AG10803 (cell line): ENCODE measurements around the gene COA1.

ENCODE experiments used
- DNase-seq: peaks from one replicate; pipeline ENCODE4 v3.0.0; 2010; ENCODE audit warnings: low read depth
- H3K4me3 ChIP-seq: 2 replicates; pipeline ENCODE4 v1.5.1; 2011; ENCODE audit warnings: mild to moderate bottlenecking, low read length, control low read depth
- CTCF ChIP-seq: conservative IDR thresholded peaks from 2 replicates; pipeline ENCODE4 v1.5.1; 2011; ENCODE audit warnings: mild to moderate bottlenecking, low read length, control low read depth, inconsistent platforms

Gene COA1

GRCh38 chr7:43650457-43651052 lies 78.8 kb downstream of the COA1 start:
- no peak for TF ChIP-seq CTCF
- peak; percentile 84 for DNase-seq
- no peak overlapping the region for H3K4me3 ChIP-seq

- no peak for TF ChIP-seq CTCF
- no peak for DNase-seq
- H3K4me3 ChIP-seq, result no peak overlapping the region
These were observed 79.5 kb downstream of the COA1 start for GRCh38 chr7:43649755-43650274.

- no peak for TF ChIP-seq CTCF
- peak; percentile 83 for DNase-seq
- no peak overlapping the region for H3K4me3 ChIP-seq
These were observed 80.6 kb downstream of the COA1 start for GRCh38 chr7:43648473-43649406.

GRCh38 chr7:43647673-43648472 lies 81.5 kb downstream of the COA1 start:
- peak overlapping the region; percentile 46 for H3K4me3 ChIP-seq
- TF ChIP-seq CTCF, result no peak
- peak; percentile 100 for DNase-seq

- TF ChIP-seq CTCF, result no peak
- peak; percentile 82 for DNase-seq
- H3K4me3 ChIP-seq, result peak overlapping the region; percentile 46
These were observed 82.0 kb downstream of the COA1 start for GRCh38 chr7:43647339-43647672.

GRCh38 chr7:43646603-43647338 lies 82.6 kb downstream of the COA1 start:
- peak; percentile 67 for DNase-seq
- H3K4me3 ChIP-seq, result peak overlapping the region; percentile 46
- no peak for TF ChIP-seq CTCF
